HepG2 (cell line): ENCODE data around the gene PLXNB2.

Experiments used
- ASH2L ChIP-seq: fragments of 300-600, 200-600 bp; sonication (generic); IDR thresholded peaks from 2 replicates; pipeline ENCODE4 v1.7.0; 2017; ENCODE audit warnings: low read depth, mild to moderate bottlenecking, moderate library complexity, mixed read lengths, low read length; ENCODE audit not compliant: insufficient read length
- HCFC1 ChIP-seq: fragments of 150-350 bp; IDR thresholded peaks from 2 replicates; pipeline ENCODE4 v1.6.1; 2014; ENCODE audit warnings: low read depth, low read length
- HNF4G ChIP-seq, 2 experiments: sonication (generic) in 1 of 2; formaldehyde crosslinking in 1 of 2; IDR thresholded peaks; 2 replicates each; pipeline versions ENCODE4 v1.4.0 to v1.6.1; 2011 to 2020; ENCODE audit warnings: borderline replicate concordance in 2 of 2, low read depth in 2 of 2, mild to moderate bottlenecking in 2 of 2, low read length in 1 of 2, missing genetic modification reagents in 1 of 2, moderate library complexity in 1 of 2
- KLF9 ChIP-seq: IDR thresholded peaks from 2 replicates; pipeline ENCODE4 v1.6.1; 2016; ENCODE audit warnings: low read depth
- NBN ChIP-seq: fragments of 450-650 bp; conservative IDR thresholded peaks from 2 replicates; pipeline ENCODE4 v1.6.1; 2017
- RBM22 ChIP-seq: fragments of 200-400 bp; formaldehyde crosslinking; optimal IDR thresholded peaks from 2 replicates; pipeline ENCODE3; 2017; ENCODE audit warnings: mild to moderate bottlenecking, low read length, moderate library complexity
- REST ChIP-seq, 2 experiments: IDR thresholded peaks; 2 replicates each; pipeline ENCODE4 v1.6.1; 2011 to 2012; ENCODE audit warnings: low read length in 2 of 2, borderline replicate concordance in 1 of 2, low read depth in 1 of 2, mild to moderate bottlenecking in 1 of 2, moderate library complexity in 1 of 2
- ZNF280B ChIP-seq: sonication (generic); formaldehyde crosslinking; IDR thresholded peaks from 2 replicates; pipeline ENCODE4 v1.5.0; 2020; ENCODE audit warnings: missing genetic modification reagents, mild to moderate bottlenecking, borderline replicate concordance
- ZNF549 ChIP-seq: sonication (generic); formaldehyde crosslinking; IDR thresholded peaks from 2 replicates; pipeline ENCODE4 v1.5.0; 2020; ENCODE audit warnings: missing genetic modification reagents
- ZNF75D ChIP-seq: sonication (generic); formaldehyde crosslinking; IDR thresholded peaks from 2 replicates; pipeline ENCODE4 v1.8.1; 2023; ENCODE audit warnings: missing genetic modification reagents, mild to moderate bottlenecking, borderline replicate concordance

- TF ChIP-seq KLF9 (CRISPR knock-in tag) (no peak), ZNF280B (CRISPR knock-in tag) (no peak), NBN (no peak), REST (IDR thresholded peaks at IDR 0.05; ENCODE audit: borderline replicate concordance in 1 of 2, low read depth in 1 of 2, low read length in 2 of 2) (no peak), RBM22 (no peak), HCFC1 (no peak), HNF4G (IDR thresholded peaks at IDR 0.05; ENCODE audit: borderline replicate concordance, low read depth, low read length) (no peak), HNF4G (CRISPR knock-in tag; IDR thresholded peaks at IDR 0.05; ENCODE audit: borderline replicate concordance, low read depth) (no peak), ASH2L (no peak), ZNF75D (CRISPR knock-in tag) (no peak), ZNF549 (CRISPR knock-in tag) (no peak)
Observed at GRCh38 chr22:50289942-50290630, 17.4 kb downstream of the PLXNB2 start.
